ENCODE results near the gene GBF1. TPM values are rescaled to one million over a fixed set of nuclear protein-coding genes. Genes with fewer than 3 reads are reported as not detected.

Gene GBF1
- total and polyA plus RNA-seq, 4 donors = 6.0 to 27.2 (median 15.2) TPM

GRCh38 chr10:102285133-102285532 is 39.8 kb downstream of the GBF1 start:
- no peak overlapping the region for H3K9ac ChIP-seq (ENCODE audit: low read depth in 1 of 2, low read length in 2 of 2)
- TF ChIP-seq FOXA1 (IDR thresholded peaks at IDR 0.05) = no peak
- TF ChIP-seq, protein P1, sequence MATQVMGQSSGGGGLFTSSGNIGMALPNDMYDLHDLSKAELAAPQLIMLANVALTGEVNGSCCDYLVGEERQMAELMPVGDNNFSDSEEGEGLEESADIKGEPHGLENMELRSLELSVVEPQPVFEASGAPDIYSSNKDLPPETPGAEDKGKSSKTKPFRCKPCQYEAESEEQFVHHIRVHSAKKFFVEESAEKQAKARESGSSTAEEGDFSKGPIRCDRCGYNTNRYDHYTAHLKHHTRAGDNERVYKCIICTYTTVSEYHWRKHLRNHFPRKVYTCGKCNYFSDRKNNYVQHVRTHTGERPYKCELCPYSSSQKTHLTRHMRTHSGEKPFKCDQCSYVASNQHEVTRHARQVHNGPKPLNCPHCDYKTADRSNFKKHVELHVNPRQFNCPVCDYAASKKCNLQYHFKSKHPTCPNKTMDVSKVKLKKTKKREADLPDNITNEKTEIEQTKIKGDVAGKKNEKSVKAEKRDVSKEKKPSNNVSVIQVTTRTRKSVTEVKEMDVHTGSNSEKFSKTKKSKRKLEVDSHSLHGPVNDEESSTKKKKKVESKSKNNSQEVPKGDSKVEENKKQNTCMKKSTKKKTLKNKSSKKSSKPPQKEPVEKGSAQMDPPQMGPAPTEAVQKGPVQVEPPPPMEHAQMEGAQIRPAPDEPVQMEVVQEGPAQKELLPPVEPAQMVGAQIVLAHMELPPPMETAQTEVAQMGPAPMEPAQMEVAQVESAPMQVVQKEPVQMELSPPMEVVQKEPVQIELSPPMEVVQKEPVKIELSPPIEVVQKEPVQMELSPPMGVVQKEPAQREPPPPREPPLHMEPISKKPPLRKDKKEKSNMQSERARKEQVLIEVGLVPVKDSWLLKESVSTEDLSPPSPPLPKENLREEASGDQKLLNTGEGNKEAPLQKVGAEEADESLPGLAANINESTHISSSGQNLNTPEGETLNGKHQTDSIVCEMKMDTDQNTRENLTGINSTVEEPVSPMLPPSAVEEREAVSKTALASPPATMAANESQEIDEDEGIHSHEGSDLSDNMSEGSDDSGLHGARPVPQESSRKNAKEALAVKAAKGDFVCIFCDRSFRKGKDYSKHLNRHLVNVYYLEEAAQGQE (IDR thresholded peaks at IDR 0.05) = no peak
- TF ChIP-seq HNF4G (IDR thresholded peaks at IDR 0.05) = no peak
- no peak for TF ChIP-seq EGR1 (IDR thresholded peaks at IDR 0.05; ENCODE audit: low read depth in 2 of 2)
- TF ChIP-seq HNF4A (conservative IDR thresholded peaks at IDR 0.05) = no peak
- no peak for TF ChIP-seq GABPA (IDR thresholded peaks at IDR 0.05 in 1 of 2, conservative IDR thresholded peaks at IDR 0.05 in 1 of 2)
- peaks cover 1 to 21% (median 15%) of the 10 kb centered on the region in 4 donors for H3K4me1 ChIP-seq (ENCODE audit: control insufficient read depth in 4 of 4, insufficient read depth in 4 of 4, low read length in 3 of 4)
- WGBS = 95% methylated on average over 2 of the region's 2 CpGs
- peaks cover 0 to 5% (median under 1%) of the 10 kb centered on the region in 4 donors for H3K36me3 ChIP-seq (ENCODE audit: control insufficient read depth in 4 of 4, insufficient read depth in 3 of 4, low read depth in 1 of 4, low read length in 3 of 4)
- DNase-seq (ENCODE audit: low spot score) = no peak
- H3K27me3 ChIP-seq (ENCODE audit: control insufficient read depth in 4 of 4, insufficient read depth in 4 of 4, low read length in 3 of 4) = no peaks in the 10 kb centered on the region
- H3K4me3 ChIP-seq (ENCODE audit: low read depth in 1 of 3, low read length in 3 of 3) = no peak overlapping the region
- no peak overlapping the region for H3K27ac ChIP-seq (ENCODE audit: low read depth in 1 of 2, low read length in 2 of 2)
- H3K9me3 ChIP-seq (ENCODE audit: control insufficient read depth in 4 of 4, low read length in 3 of 4) = no peaks in the 10 kb centered on the region

GRCh38 chr10:102286216-102286615 is 40.9 kb downstream of the GBF1 start:
- Histone ChIP-seq H3K36me3 (ENCODE audit: control insufficient read depth in 4 of 4, insufficient read depth in 3 of 4, low read depth in 1 of 4, low read length in 3 of 4) (peaks cover 0 to 5% (median under 1%) of the 10 kb centered on the region in 4 donors), H3K9me3 (ENCODE audit: control insufficient read depth in 4 of 4, low read length in 3 of 4) (no peaks in the 10 kb centered on the region), H3K9ac (ENCODE audit: low read depth in 1 of 2, low read length in 2 of 2) (no peak overlapping the region), H3K4me1 (ENCODE audit: control insufficient read depth in 4 of 4, insufficient read depth in 4 of 4, low read length in 3 of 4) (peaks cover 0 to 17% (median 10%) of the 10 kb centered on the region in 4 donors), H3K4me3 (ENCODE audit: low read depth in 1 of 3, low read length in 3 of 3) (no peak overlapping the region), H3K27ac (ENCODE audit: low read depth in 1 of 2, low read length in 2 of 2) (no peak overlapping the region), H3K27me3 (ENCODE audit: control insufficient read depth in 4 of 4, insufficient read depth in 4 of 4, low read length in 3 of 4) (no peaks in the 10 kb centered on the region)
- 89% methylated on average over 2 of the region's 2 CpGs for WGBS
- TF ChIP-seq ATF3 (IDR thresholded peaks at IDR 0.05) (no peak), HNF4A (conservative IDR thresholded peaks at IDR 0.05) (no peak), TAF1 (conservative IDR thresholded peaks at IDR 0.05) (no peak), FOXA1 (IDR thresholded peaks at IDR 0.05) (no peak), FOXA2 (IDR thresholded peaks at IDR 0.05) (no peak), JUND (IDR thresholded peaks at IDR 0.05) (no peak), GABPA (IDR thresholded peaks at IDR 0.05 in 1 of 2, conservative IDR thresholded peaks at IDR 0.05 in 1 of 2) (no peak), HNF4G (IDR thresholded peaks at IDR 0.05) (no peak), RAD21 (IDR thresholded peaks at IDR 0.05) (no peak), SP1 (IDR thresholded peaks at IDR 0.05) (no peak), RXRA (IDR thresholded peaks at IDR 0.05) (no peak), EGR1 (IDR thresholded peaks at IDR 0.05; ENCODE audit: low read depth in 2 of 2) (no peak), YY1 (IDR thresholded peaks at IDR 0.05) (no peak), NR2F2 (IDR thresholded peaks at IDR 0.05) (no peak)
- TF ChIP-seq, protein P2, sequence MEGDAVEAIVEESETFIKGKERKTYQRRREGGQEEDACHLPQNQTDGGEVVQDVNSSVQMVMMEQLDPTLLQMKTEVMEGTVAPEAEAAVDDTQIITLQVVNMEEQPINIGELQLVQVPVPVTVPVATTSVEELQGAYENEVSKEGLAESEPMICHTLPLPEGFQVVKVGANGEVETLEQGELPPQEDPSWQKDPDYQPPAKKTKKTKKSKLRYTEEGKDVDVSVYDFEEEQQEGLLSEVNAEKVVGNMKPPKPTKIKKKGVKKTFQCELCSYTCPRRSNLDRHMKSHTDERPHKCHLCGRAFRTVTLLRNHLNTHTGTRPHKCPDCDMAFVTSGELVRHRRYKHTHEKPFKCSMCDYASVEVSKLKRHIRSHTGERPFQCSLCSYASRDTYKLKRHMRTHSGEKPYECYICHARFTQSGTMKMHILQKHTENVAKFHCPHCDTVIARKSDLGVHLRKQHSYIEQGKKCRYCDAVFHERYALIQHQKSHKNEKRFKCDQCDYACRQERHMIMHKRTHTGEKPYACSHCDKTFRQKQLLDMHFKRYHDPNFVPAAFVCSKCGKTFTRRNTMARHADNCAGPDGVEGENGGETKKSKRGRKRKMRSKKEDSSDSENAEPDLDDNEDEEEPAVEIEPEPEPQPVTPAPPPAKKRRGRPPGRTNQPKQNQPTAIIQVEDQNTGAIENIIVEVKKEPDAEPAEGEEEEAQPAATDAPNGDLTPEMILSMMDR (IDR thresholded peaks at IDR 0.05; ENCODE audit: low read depth, low read length, missing input control) = no peak
- TF ChIP-seq, protein P3, sequence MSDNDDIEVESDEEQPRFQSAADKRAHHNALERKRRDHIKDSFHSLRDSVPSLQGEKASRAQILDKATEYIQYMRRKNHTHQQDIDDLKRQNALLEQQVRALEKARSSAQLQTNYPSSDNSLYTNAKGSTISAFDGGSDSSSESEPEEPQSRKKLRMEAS (IDR thresholded peaks at IDR 0.05) = no peak
- TF ChIP-seq, protein P4, sequence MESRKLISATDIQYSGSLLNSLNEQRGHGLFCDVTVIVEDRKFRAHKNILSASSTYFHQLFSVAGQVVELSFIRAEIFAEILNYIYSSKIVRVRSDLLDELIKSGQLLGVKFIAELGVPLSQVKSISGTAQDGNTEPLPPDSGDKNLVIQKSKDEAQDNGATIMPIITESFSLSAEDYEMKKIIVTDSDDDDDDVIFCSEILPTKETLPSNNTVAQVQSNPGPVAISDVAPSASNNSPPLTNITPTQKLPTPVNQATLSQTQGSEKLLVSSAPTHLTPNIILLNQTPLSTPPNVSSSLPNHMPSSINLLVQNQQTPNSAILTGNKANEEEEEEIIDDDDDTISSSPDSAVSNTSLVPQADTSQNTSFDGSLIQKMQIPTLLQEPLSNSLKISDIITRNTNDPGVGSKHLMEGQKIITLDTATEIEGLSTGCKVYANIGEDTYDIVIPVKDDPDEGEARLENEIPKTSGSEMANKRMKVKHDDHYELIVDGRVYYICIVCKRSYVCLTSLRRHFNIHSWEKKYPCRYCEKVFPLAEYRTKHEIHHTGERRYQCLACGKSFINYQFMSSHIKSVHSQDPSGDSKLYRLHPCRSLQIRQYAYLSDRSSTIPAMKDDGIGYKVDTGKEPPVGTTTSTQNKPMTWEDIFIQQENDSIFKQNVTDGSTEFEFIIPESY (IDR thresholded peaks at IDR 0.05) = no peak
- TF ChIP-seq, protein P1 (IDR thresholded peaks at IDR 0.05) = no peak
- no peak for DNase-seq (ENCODE audit: low spot score)
